SKM-1 (cell line): ENCODE data around the gene GPATCH2.

Source experiments
- DNase-seq: peaks from one replicate; lab custom pipeline; 2025; ENCODE audit not compliant: unreplicated experiment; lab: John Stamatoyannopoulos, UW

Gene GPATCH2

GRCh38 chr1:217630711-217631591, at the start of gene GPATCH2, which contains the start of gene SPATA17:
GPATCH2 (minus strand) TSS chr1:217631090; CDS start chr1:217630971, 119 bp downstream.
SPATA17 (plus strand) TSS chr1:217631344; CDS start chr1:217631379, 35 bp downstream.
- peak; percentile 99 for DNase-seq

GRCh38 chr1:217674028-217674729, 43.3 kb upstream of the GPATCH2 start:
- DNase-seq = no peak

DNA sequence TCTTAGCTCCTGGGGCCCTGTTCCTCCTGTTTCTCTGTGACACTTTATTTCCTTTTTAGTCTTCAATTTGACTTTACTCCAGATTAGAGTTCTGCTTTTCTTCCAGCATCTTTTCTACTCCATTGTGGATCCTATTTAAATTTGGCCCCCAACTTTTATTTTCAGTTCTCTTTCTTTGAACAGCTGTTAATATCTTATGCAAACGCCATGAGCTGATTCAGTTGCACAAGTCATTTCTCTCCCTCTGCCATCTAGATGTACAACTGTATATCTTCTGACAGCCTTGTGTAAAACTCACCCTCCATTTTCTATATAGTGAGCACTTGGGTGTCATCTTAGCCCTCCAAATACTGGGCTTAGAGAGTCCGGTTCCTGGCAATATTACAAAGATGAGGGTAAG, 42.5 kb upstream of the GPATCH2 start:
- DNase-seq = no peak

DNA sequence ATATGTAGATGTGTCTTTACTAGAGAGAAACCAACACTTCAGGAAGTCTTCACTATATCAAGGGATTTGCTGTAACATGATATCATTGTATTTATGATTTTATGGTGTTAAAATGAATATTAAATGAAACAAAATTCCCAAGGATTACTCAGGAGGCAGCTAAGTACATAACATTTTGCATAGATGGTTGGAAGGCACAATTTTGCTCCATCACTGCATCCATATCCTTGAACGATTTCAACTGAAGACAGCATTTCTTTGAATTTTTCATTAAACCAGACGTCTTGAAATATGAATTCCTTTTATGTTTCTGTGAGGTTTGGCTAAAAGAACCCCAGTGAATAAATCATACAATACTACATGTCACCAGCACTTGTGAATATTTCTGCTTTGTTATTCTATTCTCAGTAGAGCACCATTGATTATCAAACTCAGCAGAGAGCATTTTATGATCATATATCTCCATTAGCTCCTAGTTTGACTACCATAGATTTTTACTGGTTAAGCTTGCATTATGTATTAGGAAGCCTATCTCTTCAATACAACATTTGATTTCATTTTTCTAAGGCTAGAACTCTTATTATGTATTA, 37.6 kb upstream of the GPATCH2 start:
- DNase-seq = no peak

DNA sequence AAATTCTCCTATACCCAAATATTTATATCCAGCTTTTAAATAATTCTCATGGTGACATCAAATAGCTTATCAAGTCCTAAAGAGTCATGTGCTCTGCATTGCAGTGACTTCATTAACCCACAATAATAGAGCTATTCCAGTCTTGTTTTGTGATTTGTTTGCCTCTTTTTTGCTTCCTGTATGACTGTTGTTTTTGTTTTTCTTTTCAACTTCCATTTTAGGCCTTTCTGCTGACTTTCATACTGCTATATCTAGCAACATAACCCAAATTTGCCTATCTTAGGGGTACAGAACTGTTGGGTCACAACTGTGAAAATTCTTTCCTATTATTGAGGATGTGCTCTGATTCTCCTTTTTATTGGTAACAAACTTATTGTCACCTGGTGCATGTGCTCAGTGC, 30.5 kb upstream of the GPATCH2 start:
- DNase-seq = no peak

DNA sequence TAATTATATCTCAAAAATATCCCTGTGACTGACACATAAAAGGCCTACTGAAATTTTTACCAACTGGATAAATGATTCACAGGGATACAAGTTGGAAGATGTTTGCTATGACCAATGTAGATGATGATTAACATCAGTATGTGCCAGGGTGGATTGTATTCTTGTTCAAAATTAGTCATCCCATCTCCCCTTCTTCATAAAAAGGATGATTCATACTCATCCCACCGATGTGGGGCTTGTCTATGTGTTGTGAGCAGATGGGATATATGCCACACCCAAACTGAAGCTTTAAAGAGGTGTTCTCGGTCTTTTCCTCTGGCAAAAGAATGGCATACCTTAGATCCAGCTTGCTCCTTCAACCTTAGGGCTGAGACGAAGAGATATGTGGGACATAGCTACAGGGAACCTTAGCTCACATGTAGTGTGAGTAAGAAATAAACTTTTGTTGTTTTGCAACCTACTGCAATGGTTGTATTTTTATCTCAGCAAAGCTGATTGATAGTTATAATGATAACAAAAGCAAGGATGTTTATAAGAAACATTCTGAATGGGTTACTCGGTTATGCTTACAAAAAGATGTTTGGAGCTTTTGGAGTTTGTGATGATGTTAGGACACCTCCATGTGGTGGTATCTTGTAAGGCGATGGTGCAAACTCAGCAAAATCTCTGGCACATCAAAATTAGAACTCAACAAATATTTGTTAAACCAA, 29.6 kb upstream of the GPATCH2 start:
- no peak for DNase-seq

GRCh38 chr1:217650674-217651073, 19.8 kb upstream of the GPATCH2 start:
- DNase-seq = no peak

GRCh38 chr1:217647791-217648190, 16.9 kb upstream of the GPATCH2 start:
- no peak for DNase-seq

DNA sequence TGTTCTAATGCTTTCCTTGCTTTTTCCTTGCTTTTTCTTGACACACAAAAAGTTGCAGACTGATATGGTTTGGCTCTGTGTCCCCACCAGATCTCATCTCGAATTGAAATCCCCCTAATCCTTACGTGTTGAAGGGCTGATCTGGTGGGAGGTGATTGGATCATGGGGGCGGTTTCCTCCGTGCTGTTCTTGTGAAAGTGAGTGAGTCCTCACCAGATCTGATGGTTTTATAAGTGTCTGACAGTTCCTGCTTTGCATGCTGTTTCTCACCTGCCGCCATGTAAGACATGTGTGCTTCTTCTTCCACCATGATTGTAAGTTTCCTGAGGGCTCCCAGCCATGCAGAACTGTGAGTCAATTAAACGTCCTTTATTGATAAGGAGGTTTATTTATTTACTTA, 11.6 kb upstream of the GPATCH2 start:
- DNase-seq = no peak

- no peak for DNase-seq
These were observed 3.5 kb downstream of the GPATCH2 start for GRCh38 chr1:217627431-217627830.

- DNase-seq = no peak
These were observed 4.6 kb downstream of the GPATCH2 start for GRCh38 chr1:217626321-217626720.

DNA sequence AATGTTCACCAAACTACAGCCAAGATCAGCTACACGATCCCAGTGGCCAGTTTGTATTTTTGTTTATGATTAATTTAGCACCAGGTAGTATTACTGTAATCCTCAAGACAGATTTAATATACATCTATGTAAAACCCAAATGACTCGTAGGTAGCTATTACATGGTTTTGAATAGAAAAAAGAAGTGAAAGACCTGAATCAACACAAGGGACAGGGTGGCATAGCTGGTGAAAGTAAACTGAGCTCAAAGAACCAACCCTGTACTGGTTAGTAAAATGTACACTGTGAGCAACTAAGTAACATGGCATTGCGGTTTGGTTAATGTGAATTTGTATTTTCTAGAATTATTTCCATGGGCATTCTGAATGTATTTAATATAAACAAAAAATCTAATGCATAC, 8.8 kb downstream of the GPATCH2 start:
- no peak for DNase-seq

DNA sequence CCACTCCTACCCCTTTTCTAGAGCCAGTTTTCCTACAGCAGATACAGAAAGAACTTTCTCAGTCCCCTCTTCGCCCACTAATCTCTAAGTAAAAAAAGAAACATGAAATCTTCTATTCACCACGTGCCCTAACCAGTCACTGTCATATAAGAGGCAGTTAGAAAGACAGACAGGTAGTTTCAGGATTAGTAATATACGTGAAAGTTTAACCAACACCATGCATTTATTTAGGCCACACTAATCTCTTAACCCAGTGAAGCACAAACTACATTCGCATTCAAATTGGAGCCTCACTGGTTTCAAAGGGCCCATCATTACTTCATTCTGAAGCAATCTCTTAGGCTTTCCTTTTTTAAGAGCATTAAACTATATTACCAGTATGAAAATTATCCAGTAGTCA, 10.1 kb downstream of the GPATCH2 start:
- DNase-seq = no peak

DNA sequence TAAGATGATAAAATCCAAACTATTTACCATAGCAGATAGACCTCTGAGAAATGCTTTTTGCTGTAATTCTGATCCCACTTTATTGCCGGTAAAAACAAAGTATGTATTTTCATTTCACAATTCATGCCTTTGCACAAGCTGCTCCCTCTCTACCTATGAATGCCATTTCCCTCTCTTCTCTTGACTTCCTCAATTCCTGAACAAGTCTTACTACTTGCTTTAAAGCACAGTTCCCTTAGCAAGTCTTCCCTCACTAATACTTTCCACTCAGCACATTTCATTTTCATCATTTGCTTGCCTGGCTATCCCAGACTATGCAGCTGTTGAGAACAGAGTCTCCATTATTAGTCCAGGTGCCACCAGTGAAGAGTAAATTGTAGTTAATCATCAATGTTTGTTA, 13.8 kb downstream of the GPATCH2 start:
- peak; percentile 43 for DNase-seq

DNA sequence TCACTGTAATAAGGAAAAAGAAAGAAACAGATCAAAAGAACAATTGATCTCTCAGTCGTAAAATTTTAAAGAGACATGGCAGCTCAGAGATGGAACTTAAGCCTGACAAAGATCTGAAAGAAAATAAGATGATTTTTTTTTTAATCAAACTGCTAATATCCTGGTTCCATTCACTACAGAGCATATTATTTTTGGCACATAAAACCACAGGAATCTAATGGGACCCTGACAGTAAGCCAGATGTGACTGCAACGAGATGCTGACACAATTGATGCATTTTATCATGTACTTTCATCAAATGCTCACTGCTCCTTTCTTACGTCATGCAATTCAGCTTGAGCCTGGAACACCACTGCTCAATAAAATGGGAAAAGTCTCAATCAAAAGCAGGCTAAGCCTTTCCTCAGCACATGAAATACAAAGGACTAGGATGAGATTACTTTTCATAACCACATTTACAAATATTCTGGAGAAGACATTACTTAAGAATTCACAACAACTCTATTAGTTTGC, 16.6 kb downstream of the GPATCH2 start:
- no peak for DNase-seq

GRCh38 chr1:217605390-217605789, 25.5 kb downstream of the GPATCH2 start:
- DNase-seq = no peak

DNA sequence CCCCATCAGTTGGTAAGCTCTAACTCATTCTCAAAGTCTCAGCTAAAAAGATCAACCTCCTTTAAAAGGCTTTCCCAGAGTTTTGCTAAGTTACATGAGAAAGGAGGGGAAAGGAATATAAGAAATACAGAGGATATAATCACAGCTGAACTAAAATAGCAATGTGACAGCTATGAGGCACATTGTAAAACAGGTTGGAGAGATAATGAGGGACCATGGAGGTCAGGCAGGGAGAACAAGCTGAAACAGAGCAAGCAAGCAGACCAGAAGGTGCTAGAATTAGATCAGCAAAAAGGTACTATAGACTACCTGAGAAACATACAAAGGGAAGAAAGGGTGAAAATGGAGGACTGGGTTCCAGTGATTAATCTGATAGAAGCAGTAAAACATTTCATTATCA, 28.5 kb downstream of the GPATCH2 start:
- DNase-seq = no peak

- no peak for DNase-seq
These were observed 31.7 kb downstream of the GPATCH2 start for GRCh38 chr1:217599154-217599553.

DNA sequence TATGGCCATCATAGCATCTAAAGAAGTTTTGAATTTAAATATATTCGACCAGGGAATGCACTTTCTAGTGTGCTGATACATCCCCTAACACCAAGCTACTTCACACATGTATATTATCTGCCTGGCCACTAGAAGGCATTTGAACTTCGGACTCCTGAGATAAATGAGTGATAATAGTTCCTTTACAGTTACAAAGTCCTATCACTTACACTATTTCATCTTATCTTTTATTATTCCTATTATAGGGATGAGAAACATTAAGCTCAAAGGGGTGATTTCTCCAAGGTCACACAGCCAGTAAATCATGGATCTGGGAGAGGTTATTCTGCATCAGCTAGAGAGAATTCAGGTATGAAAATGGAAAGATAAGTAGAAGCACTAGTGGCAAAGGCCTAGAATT, 40.3 kb downstream of the GPATCH2 start:
- DNase-seq = no peak

DNA sequence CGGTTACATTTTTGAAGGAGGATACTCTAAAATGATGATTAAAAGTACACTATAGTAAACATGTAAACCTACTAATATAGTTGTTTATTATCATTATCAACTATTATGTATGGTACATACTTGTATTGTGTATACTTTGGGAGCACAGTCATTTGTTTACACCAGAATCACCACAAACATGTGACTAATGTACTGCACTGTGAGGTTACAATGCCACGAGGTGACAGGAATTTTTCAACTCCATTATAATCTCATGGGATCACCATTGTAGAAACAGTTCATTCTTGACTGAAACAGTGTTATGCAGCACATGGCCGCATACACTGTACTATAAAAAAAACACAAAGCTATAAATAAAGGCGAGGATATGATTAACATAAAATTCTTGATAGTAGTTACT, 44.3 kb downstream of the GPATCH2 start:
- DNase-seq = no peak

DNA sequence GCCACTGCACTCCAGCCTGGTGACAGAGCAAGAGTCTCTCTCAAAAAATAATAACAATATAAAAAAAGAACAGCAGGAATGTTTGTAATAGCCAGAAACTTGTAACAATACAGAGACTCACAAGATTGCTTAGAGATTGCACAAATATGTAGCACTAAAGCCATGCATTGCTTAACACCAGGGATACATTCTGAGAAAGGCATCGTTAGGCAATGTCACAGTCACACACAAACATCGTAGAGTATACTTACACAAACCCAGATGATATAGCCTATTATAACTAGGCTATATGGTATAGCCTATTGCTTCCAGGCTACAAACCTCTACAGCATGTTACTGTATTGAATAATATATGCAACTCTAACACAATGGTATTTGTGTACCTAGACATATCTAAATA, 45.3 kb downstream of the GPATCH2 start:
- no peak for DNase-seq
